ENCODE measurements around the gene CHRNB4. TPM values are rescaled to one million over a fixed set of nuclear protein-coding genes. Genes with fewer than 3 reads are reported as not detected.
"Not testable (repeated sequence)": the region's sequence is repeated elsewhere in the genome, so short reads cannot be mapped to it uniquely, and the experiment has no call there.

Gene CHRNB4
- polyA plus RNA-seq, 1 donor: 3.3 TPM

GRCh38 chr15:78616506-78616905, 24.5 kb downstream of the CHRNB4 start:
- no peak for DNase-seq

GRCh38 chr15:78615151-78615589, 25.8 kb downstream of the CHRNB4 start:
- no peak for DNase-seq

GRCh38 chr15:78614021-78614420, 27.0 kb downstream of the CHRNB4 start:
- no peak for DNase-seq

GRCh38 chr15:78609551-78609950, 31.5 kb downstream of the CHRNB4 start:
- DNase-seq: not testable (repeated sequence)

- no peak for DNase-seq
Observed at GRCh38 chr15:78605680-78606079, 35.3 kb downstream of the CHRNB4 start.

- DNase-seq: no peak
Observed at GRCh38 chr15:78605201-78605600, 35.8 kb downstream of the CHRNB4 start.

- DNase-seq: no peak
Observed at GRCh38 chr15:78604420-78604819, 36.6 kb downstream of the CHRNB4 start.

GRCh38 chr15:78603467-78603866, 37.5 kb downstream of the CHRNB4 start:
- no peak for DNase-seq

- no peak for DNase-seq
Observed at GRCh38 chr15:78599189-78599588, 41.8 kb downstream of the CHRNB4 start.

GRCh38 chr15:78598348-78598747, 42.7 kb downstream of the CHRNB4 start:
- no peak for DNase-seq

- no peak for DNase-seq
Observed at GRCh38 chr15:78597583-78597982, 43.4 kb downstream of the CHRNB4 start.

GRCh38 chr15:78574944-78575343, 66.1 kb downstream of the CHRNB4 start:
- DNase-seq: no peak

Other genes with a start within 250 kb of the CHRNB4 start
- 86.9 TPM for gene IREB2, start 203.0 kb downstream of the CHRNB4 start, polyA plus RNA-seq (ENCODE audit: insufficient read length)
- gene HYKK, start 133.6 kb downstream of the CHRNB4 start, polyA plus RNA-seq (ENCODE audit: insufficient read length): 10.3 TPM
- gene PSMA4, start 100.8 kb downstream of the CHRNB4 start, polyA plus RNA-seq (ENCODE audit: insufficient read length): 268 TPM
- 7.1 TPM for gene CHRNA5, start 75.7 kb downstream of the CHRNB4 start, polyA plus RNA-seq (ENCODE audit: insufficient read length)
- 1.7 TPM for gene CHRNA3, start 20.2 kb downstream of the CHRNB4 start, polyA plus RNA-seq (ENCODE audit: insufficient read length)
- gene ADAMTS7, start 170.3 kb upstream of the CHRNB4 start, polyA plus RNA-seq (ENCODE audit: insufficient read length): 21.4 TPM
- gene MORF4L1, start 231.7 kb upstream of the CHRNB4 start, polyA plus RNA-seq (ENCODE audit: insufficient read length): 771 TPM

Data from left kidney (tissue), 2 donors.